Left lung (tissue), 10 donors: ENCODE measurements around the gene CPT1C. TPM values are rescaled to one million over a fixed set of nuclear protein-coding genes. Genes with fewer than 3 reads are reported as not detected.
A peak's percentile ranks its signal among the peaks of the same experiment; 100 is the strongest.

Source experiments
- ATAC-seq: fragments of 200-7000 bp; cut with Tn5 transposase; one replicate; pipeline ENCODE4 v1.9.1; 2020; ENCODE audit warnings: moderate library complexity
- DNase-seq, 4 donors: peaks; one replicate each; pipeline ENCODE4 v3.0.0-alpha.2; 2013 to 2020
- H3K27ac ChIP-seq, 2 donors: fragments of 200-600 bp; sonication (generic) in 1 of 2; one replicate each; pipeline versions ENCODE4 v1.5.0 to v1.8.0; 2020 to 2021
- H3K27me3 ChIP-seq, 2 donors: fragments of 200-600 bp; sonication (generic) in 1 of 2; one replicate each; pipeline versions ENCODE4 v1.5.0 to v1.8.0; 2020 to 2021
- H3K36me3 ChIP-seq, 2 donors: fragments of 200-600 bp; sonication (generic) in 1 of 2; one replicate each; pipeline versions ENCODE4 v1.5.0 to v1.8.0; 2020 to 2021
- H3K4me1 ChIP-seq, 2 donors: fragments of 200-600 bp; one replicate each; pipeline ENCODE4 v1.8.0; 2021
- H3K4me3 ChIP-seq, 2 donors: fragments of 200-600 bp; sonication (generic) in 1 of 2; one replicate each; pipeline versions ENCODE4 v1.5.0 to v1.8.0; 2020 to 2021; ENCODE audit warnings: mild to moderate bottlenecking in 1 of 2
- H3K9me3 ChIP-seq, 2 donors: fragments of 200-600 bp; sonication (generic) in 1 of 2; one replicate each; pipeline versions ENCODE4 v1.5.0 to v1.8.0; 2020 to 2021
- CTCF ChIP-seq, 2 donors: fragments of 200-600 bp; sonication (generic) in 1 of 2; IDR thresholded peaks; one replicate each; pipeline versions ENCODE4 v1.5.0 to v1.8.0; 2021; ENCODE audit warnings: antibody characterized with exemption in 2 of 2
- intact Hi-C, 2 donors: fragments of 100-400 bp; cut with DNase I; formaldehyde crosslinking; loops; one replicate each; pipeline versions ENCODE4 v1.11.2 to v1.14.2; 2022
- polyA plus RNA-seq, 6 donors: library from polyadenylated mRNA; unstranded; fragments of 120-200 nt; gene quantifications; one replicate each; pipeline ENCODE4 v1.2.1, GENCODE V29; 2013; ENCODE audit not compliant: insufficient read length in 6 of 6
- total RNA-seq, 2 donors: library from RNA; stranded (reverse); fragmentation: NEBNext Ultra II Directional; extraction: Animal tissue kit (Norgen Biotek cat#: 25700); gene quantifications; one replicate each; pipeline ENCODE4 v1.2.1, GENCODE V29; 2021
- donor health status: DM: no; HTN: yes; CAD: no.
- donor health status: DM: no; HTN: no; CAD: no.

Gene CPT1C
- total and polyA plus RNA-seq, 8 donors = 6.2 to 37.3 (median 29.0) TPM

- no peaks in the 10 kb centered on the region for H3K4me1 ChIP-seq
- intact Hi-C loops = no loop called here
Measured at GRCh38 chr19:49704888-49705642, 14.1 kb downstream of the CPT1C start.

GRCh38 chr19:49705919-49706318 lies 15.0 kb downstream of the CPT1C start:
- ATAC-seq (no peak), DNase-seq (no peak)
- intact Hi-C loops = no loop called here
- no peak for TF ChIP-seq CTCF (IDR thresholded peaks at IDR 0.05)
- H3K9me3 ChIP-seq = no peaks in the 10 kb centered on the region
- H3K27me3 ChIP-seq = peaks cover 0 to 6% of the 10 kb centered on the region in 2 donors
- H3K4me3 ChIP-seq = no peak overlapping the region
- no peaks in the 10 kb centered on the region for H3K4me1 ChIP-seq
- H3K36me3 ChIP-seq = no peaks in the 10 kb centered on the region
- H3K27ac ChIP-seq = no peak overlapping the region

More at GRCh38 chr19:49704888-49705642, 14.1 kb downstream of the CPT1C start:
- Histone ChIP-seq H3K9me3 (no peaks in the 10 kb centered on the region), H3K27ac (no peak overlapping the region), H3K36me3 (no peaks in the 10 kb centered on the region), H3K27me3 (peaks cover 0 to 6% of the 10 kb centered on the region in 2 donors), H3K4me3 (no peak overlapping the region)
- ATAC-seq = no peak
- no peak for DNase-seq
- TF ChIP-seq CTCF (IDR thresholded peaks at IDR 0.05) = no peak

- Histone ChIP-seq H3K4me1 (no peaks in the 10 kb centered on the region), H3K27me3 (no peaks in the 10 kb centered on the region), H3K27ac (no peak overlapping the region), H3K9me3 (no peaks in the 10 kb centered on the region), H3K36me3 (no peaks in the 10 kb centered on the region), H3K4me3 (no peak overlapping the region)
- TF ChIP-seq CTCF (IDR thresholded peaks at IDR 0.05) = no peak
- intact Hi-C loops = no loop called here
- DNase-seq (no peak), ATAC-seq (no peak)
Measured at GRCh38 chr19:49710372-49710951, 19.5 kb downstream of the CPT1C start.

GRCh38 chr19:49712397-49712859 lies 21.5 kb downstream of the CPT1C start:
- Histone ChIP-seq H3K4me1 (peaks cover 0 to 3% of the 10 kb centered on the region in 2 donors), H3K4me3 (no peak overlapping the region), H3K9me3 (no peaks in the 10 kb centered on the region), H3K27ac (no peak overlapping the region), H3K27me3 (no peaks in the 10 kb centered on the region), H3K36me3 (no peaks in the 10 kb centered on the region)
- intact Hi-C loops = no loop called here
- ATAC-seq (peak; percentile 33), DNase-seq (no peak)
- no peak for TF ChIP-seq CTCF (IDR thresholded peaks at IDR 0.05)

GRCh38 chr19:49713236-49713845 lies 22.4 kb downstream of the CPT1C start:
- DNase-seq = no peak
- Histone ChIP-seq H3K36me3 (no peaks in the 10 kb centered on the region), H3K9me3 (no peaks in the 10 kb centered on the region), H3K27me3 (no peaks in the 10 kb centered on the region), H3K4me3 (no peak overlapping the region), H3K4me1 (peaks cover 0 to 9% of the 10 kb centered on the region in 2 donors), H3K27ac (no peak overlapping the region)
- no peak for TF ChIP-seq CTCF (IDR thresholded peaks at IDR 0.05)
- no peak for ATAC-seq
- intact Hi-C loops = no loop called here
